PC-3 (cell line): ENCODE results near the gene PVRIG.

ENCODE experiments used
- EZH2 ChIP-seq: fragments of 300-600 bp; sonication (generic); IDR thresholded peaks from one replicate; pipeline ENCODE4 v1.6.1; 2017; ENCODE audit warnings: antibody characterized with exemption, mild to moderate bottlenecking, low read length; ENCODE audit not compliant: unreplicated experiment
- TF ChIP-seq, protein P1 (sequence below): fragments of 300-600 bp; sonication (generic); conservative IDR thresholded peaks from 2 replicates; pipeline ENCODE4 v1.5.1; 2017; ENCODE audit warnings: antibody characterized with exemption, low read depth, mild to moderate bottlenecking, low read length

DNA sequence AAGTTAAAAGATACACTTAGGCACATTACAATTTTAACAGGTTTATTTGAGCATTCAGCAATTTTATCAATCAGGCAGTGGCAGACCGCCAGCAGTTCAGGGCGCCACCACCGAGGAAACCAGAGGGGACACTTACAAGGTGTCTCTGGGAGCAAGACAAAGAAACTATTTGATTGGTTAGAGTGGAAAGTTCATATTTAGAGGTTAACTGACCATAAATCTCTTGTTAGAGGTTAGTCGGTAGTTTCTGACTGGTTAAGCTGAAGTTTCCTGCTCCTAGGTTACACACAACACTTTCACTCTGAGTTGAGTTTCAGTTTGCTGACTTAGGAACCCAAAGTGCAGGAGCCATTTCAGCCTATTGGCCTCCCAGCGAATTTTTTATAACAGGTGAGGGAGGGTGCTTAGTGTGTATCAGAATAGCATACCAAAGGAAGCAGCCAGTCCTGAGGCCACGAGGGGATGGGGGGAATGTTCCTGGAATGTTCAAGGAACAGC, 10.8 kb upstream of the PVRIG start:
- TF ChIP-seq EZH2: no peak
- TF ChIP-seq, protein P1, sequence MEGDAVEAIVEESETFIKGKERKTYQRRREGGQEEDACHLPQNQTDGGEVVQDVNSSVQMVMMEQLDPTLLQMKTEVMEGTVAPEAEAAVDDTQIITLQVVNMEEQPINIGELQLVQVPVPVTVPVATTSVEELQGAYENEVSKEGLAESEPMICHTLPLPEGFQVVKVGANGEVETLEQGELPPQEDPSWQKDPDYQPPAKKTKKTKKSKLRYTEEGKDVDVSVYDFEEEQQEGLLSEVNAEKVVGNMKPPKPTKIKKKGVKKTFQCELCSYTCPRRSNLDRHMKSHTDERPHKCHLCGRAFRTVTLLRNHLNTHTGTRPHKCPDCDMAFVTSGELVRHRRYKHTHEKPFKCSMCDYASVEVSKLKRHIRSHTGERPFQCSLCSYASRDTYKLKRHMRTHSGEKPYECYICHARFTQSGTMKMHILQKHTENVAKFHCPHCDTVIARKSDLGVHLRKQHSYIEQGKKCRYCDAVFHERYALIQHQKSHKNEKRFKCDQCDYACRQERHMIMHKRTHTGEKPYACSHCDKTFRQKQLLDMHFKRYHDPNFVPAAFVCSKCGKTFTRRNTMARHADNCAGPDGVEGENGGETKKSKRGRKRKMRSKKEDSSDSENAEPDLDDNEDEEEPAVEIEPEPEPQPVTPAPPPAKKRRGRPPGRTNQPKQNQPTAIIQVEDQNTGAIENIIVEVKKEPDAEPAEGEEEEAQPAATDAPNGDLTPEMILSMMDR: no peak
